K562 (cell line): Measurements from ENCODE around the gene KCNK10. TPM values are rescaled to one million over a fixed set of nuclear protein-coding genes. Genes with fewer than 3 reads are reported as not detected.

Experiments
- ATAC-seq: fragments of 200-7000 bp; cut with Tn5 transposase; 3 replicates; pipeline ENCODE4 v1.9.1; 2020; ENCODE audit warnings: moderate library complexity
- BruUV-seq: library from RNA; stranded (reverse); fragments of 400-500 nt; replicated peaks from 2 replicates; lab custom pipeline; 2021; lab: Mats Ljungman, UMichigan
- CTCF ChIA-PET: fragments of 300-600 bp; formaldehyde crosslinking; extraction: SDS; loops from one replicate; lab custom pipeline; 2021; ENCODE audit warnings: low intra/inter-chr PET ratio; lab: Yijun Ruan, JAX
- POLR2A ChIA-PET: fragments of 300-600, 350-650 bp; sonication (Branson Sonifier 250); formaldehyde crosslinking; extraction: SDS; loops from one replicate; lab custom pipeline; 2021; ENCODE audit warnings: antibody characterized with exemption, inconsistent platforms; lab: Yijun Ruan, JAX
- DNase-seq, 4 experiments: peaks; one replicate each; pipeline versions ENCODE4 v3.0.0 to v3.0.0-alpha.2; 2011 to 2018; ENCODE audit warnings: low spot score in 3 of 4, mixed read lengths in 3 of 4; ENCODE audit errors: extremely low read depth in 1 of 4
- FAIRE-seq: peaks from 2 replicates; lab custom pipeline; 2011; peaks lifted over from hg19 to GRCh38; lab: Jason Lieb, UNC
- H2AFZ ChIP-seq: 2 replicates; pipeline ENCODE4 v1.6.0; 2011; ENCODE audit warnings: low read depth, low read length, control low read depth, inconsistent platforms
- H3K27ac ChIP-seq: fragments of 200-600 bp; 3 replicates; pipeline ENCODE4 v1.8.0; 2011; ENCODE audit warnings: low read depth, mild to moderate bottlenecking, control low read depth, inconsistent platforms, low read length, moderate library complexity, mixed read lengths; ENCODE audit errors: extremely low read depth
- H3K27me3 ChIP-seq, 2 experiments: fragments of 300-600 bp in 1 of 2; 2 replicates in 1 of 2; 3 replicates in 1 of 2; pipeline versions ENCODE4 v1.6.0 to v1.8.0; 2011; ENCODE audit warnings: inconsistent platforms in 2 of 2, low read length in 2 of 2, mild to moderate bottlenecking in 1 of 2, mixed read lengths in 1 of 2, moderate library complexity in 1 of 2; ENCODE audit not compliant: control insufficient read depth in 2 of 2, insufficient read depth in 2 of 2
- H3K36me3 ChIP-seq: fragments of 300-600 bp; 3 replicates; pipeline ENCODE4 v1.8.0; 2011; ENCODE audit warnings: mild to moderate bottlenecking, low read length, inconsistent platforms; ENCODE audit not compliant: control insufficient read depth, insufficient read depth
- H3K4me1 ChIP-seq, 2 experiments: fragments of 200-600 bp in 1 of 2; replicated peaks in 1 of 2; 2 replicates in 1 of 2; 3 replicates in 1 of 2; pipeline versions ENCODE4 v1.5.1 to v1.8.0; 2011; ENCODE audit warnings: inconsistent platforms in 2 of 2, low read length in 2 of 2, mild to moderate bottlenecking in 1 of 2, mixed read lengths in 1 of 2, moderate library complexity in 1 of 2; ENCODE audit not compliant: control insufficient read depth in 2 of 2, insufficient read depth in 2 of 2
- H3K4me2 ChIP-seq: 2 replicates; pipeline ENCODE4 v1.6.1; 2011; ENCODE audit warnings: low read length, control low read depth, inconsistent platforms, mixed read lengths; ENCODE audit not compliant: insufficient read depth
- H3K4me3 ChIP-seq: fragments of 200-600 bp; sonication (generic), shearing (Covaris generic); 2 replicates; pipeline ENCODE4 v1.5.1; 2016; ENCODE audit warnings: control low read depth, inconsistent platforms
- H3K79me2 ChIP-seq: fragments of 200-600 bp; 3 replicates; pipeline ENCODE4 v1.8.0; 2011; ENCODE audit warnings: low read length, inconsistent platforms; ENCODE audit not compliant: control insufficient read depth, insufficient read depth
- H3K9ac ChIP-seq, 2 experiments: 2 replicates each; pipeline versions ENCODE4 v1.6.0 to v1.6.1; 2011; ENCODE audit warnings: low read depth in 2 of 2, low read length in 2 of 2, control low read depth in 1 of 2, inconsistent platforms in 1 of 2, mild to moderate bottlenecking in 1 of 2, mixed read lengths in 1 of 2; ENCODE audit not compliant: insufficient read depth in 1 of 2
- H3K9me1 ChIP-seq: one replicate; pipeline ENCODE4 v1.6.0; 2011; ENCODE audit warnings: inconsistent platforms, mild to moderate bottlenecking, low read length, moderate library complexity; ENCODE audit not compliant: control insufficient read depth, insufficient read depth
- H3K9me3 ChIP-seq: replicated peaks from 2 replicates; pipeline ENCODE4 v1.5.1; 2011; ENCODE audit warnings: low read depth, low read length, inconsistent platforms; ENCODE audit not compliant: control insufficient read depth, insufficient read depth
- H4K20me1 ChIP-seq: replicated peaks from 2 replicates; pipeline ENCODE4 v1.6.1; 2011; ENCODE audit warnings: low read length, inconsistent platforms, mixed read lengths; ENCODE audit not compliant: control insufficient read depth, insufficient read depth
- ARID2 ChIP-seq: fragments of 450-650 bp; IDR thresholded peaks from 2 replicates; pipeline ENCODE4 v1.6.1; 2017; ENCODE audit warnings: antibody characterized with exemption, mild to moderate bottlenecking
- HNRNPK ChIP-seq: fragments of 200-400 bp; formaldehyde crosslinking; IDR thresholded peaks from one replicate; pipeline ENCODE4 v1.6.1; 2018; ENCODE audit warnings: mild to moderate bottlenecking, low read depth, low read length; ENCODE audit not compliant: poor library complexity, severe bottlenecking
- SAP30 ChIP-seq: fragments of 200-600 bp; sonication (generic); IDR thresholded peaks from 2 replicates; pipeline ENCODE4 v1.6.1; 2012; ENCODE audit warnings: borderline replicate concordance, low read depth, mild to moderate bottlenecking, moderate library complexity, low read length, control low read depth, inconsistent platforms; ENCODE audit not compliant: insufficient read depth, poor library complexity, severe bottlenecking
- SMARCE1 ChIP-seq: fragments of 450-650 bp; IDR thresholded peaks from 2 replicates; pipeline ENCODE4 v1.7.1; 2016; ENCODE audit warnings: mild to moderate bottlenecking
- YBX1 ChIP-seq: fragments of 450-650 bp; IDR thresholded peaks from 2 replicates; pipeline ENCODE4 v1.7.1; 2016; ENCODE audit warnings: mild to moderate bottlenecking
- WGBS: fragments of 100-300 bp; shearing (Covaris generic); methylation state at CpG from one replicate; pipeline ENCODE4 v1.1.6; 2016; ENCODE audit warnings: low coverage, mixed read lengths; ENCODE audit not compliant: insufficient coverage; ENCODE audit errors: missing lambda C conversion rate; 5-methylcytosine and 5-hydroxymethylcytosine counted together
- in situ Hi-C: fragments of 300-500 bp; cut with MboI; formaldehyde crosslinking; loops from 4 replicates; pipeline ENCODE4 v1.15.0; 2018; ENCODE audit warnings: inconsistent platforms, mixed read lengths
- intact Hi-C: fragments of 100-400 bp; cut with micrococcal nuclease; formaldehyde crosslinking; loops from 2 replicates; pipeline ENCODE4 v1.14.2; 2022
- polyA plus RNA-seq, 8 experiments: library from polyadenylated mRNA; depleted of rRNA in 4 of 8; stranded (reverse) in 5 of 8; unstranded in 3 of 8; fragments of >200 nt; fragmentation: Nextera tagmentation in 2 of 8; fragmentation: Illumina TruSeq in 1 of 8; extraction: Ambion mirVana in 2 of 8; extraction: Trizol in 1 of 8; gene quantifications; 2 replicates each; pipeline versions ENCODE4 v1.2.1 to v1.2.3, GENCODE V29; 2011 to 2014; ENCODE audit warnings: inconsistent platforms in 1 of 8, missing spikeins in 1 of 8
- total RNA-seq, 7 experiments: library from RNA; depleted of rRNA in 6 of 7; stranded (reverse); fragments of >200 nt in 6 of 7; fragmentation: Illumina TruSeq in 2 of 7; extraction: Trizol in 2 of 7; gene quantifications; 2 replicates each; pipeline versions ENCODE4 v1.2.1 to v1.2.3, GENCODE V29; 2011 to 2021; ENCODE audit warnings: low replicate concordance in 1 of 7

The KCNK10 gene
- total and polyA plus RNA-seq, 9 of the 15 experiments (the other 6 are each of a cell fraction or from before 2014, with no cell fraction given) = not detected

DNA sequence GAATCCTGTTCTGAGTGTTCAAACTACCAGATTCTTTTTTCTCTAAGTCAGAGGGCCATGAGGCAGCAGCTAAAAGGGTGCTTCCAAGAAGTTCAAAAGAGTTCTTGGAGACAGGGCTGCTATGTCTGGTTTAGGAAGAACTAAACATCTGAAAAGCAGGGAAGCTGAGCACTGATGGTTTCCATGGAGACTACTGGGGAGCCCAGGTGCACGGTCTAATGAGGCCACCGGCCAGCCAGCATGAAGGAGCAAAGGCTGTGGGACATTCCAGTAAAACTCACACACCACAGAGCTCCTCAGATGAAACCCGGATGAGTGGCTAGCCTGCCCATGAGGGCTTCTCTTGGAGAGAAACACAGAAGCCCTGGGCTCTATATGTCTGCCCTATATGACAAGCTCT, 97.3 kb downstream of the KCNK10 start:
- no peak for ATAC-seq
- H2AFZ ChIP-seq = no peak overlapping the region
- no peak for DNase-seq
- no peak overlapping the region for H3K9ac ChIP-seq
- no TSS peak for BruUV-seq
- H3K9me3 ChIP-seq = no peaks in the 10 kb centered on the region
- H3K4me3 ChIP-seq = no peak overlapping the region
- 0% methylated on average over 3 of the region's 3 CpGs for WGBS
- H3K79me2 ChIP-seq = no peaks in the 10 kb centered on the region
- no peak for TF ChIP-seq SAP30
- TF ChIP-seq, all 486 proteins: peak for 0
- H3K9me1 ChIP-seq = no peaks in the 10 kb centered on the region
- H3K27me3 ChIP-seq = no peaks in the 10 kb centered on the region
- no peaks in the 10 kb centered on the region for H3K36me3 ChIP-seq
- ChIA-PET POLR2A (interaction anchor here (0.5 kb wide), 3 partner anchors 22 to 501 kb away, joined by 3 read pairs; no protein-coding TSS in a partner anchor), CTCF (no interaction called here)
- H4K20me1 ChIP-seq = no peaks in the 10 kb centered on the region
- no peak for FAIRE-seq
- no peak overlapping the region for H3K4me2 ChIP-seq
- in situ Hi-C loops = no loop called here
- H3K27ac ChIP-seq = no peak overlapping the region
- intact Hi-C loops = no loop called here
- no peaks in the 10 kb centered on the region for H3K4me1 ChIP-seq

DNA sequence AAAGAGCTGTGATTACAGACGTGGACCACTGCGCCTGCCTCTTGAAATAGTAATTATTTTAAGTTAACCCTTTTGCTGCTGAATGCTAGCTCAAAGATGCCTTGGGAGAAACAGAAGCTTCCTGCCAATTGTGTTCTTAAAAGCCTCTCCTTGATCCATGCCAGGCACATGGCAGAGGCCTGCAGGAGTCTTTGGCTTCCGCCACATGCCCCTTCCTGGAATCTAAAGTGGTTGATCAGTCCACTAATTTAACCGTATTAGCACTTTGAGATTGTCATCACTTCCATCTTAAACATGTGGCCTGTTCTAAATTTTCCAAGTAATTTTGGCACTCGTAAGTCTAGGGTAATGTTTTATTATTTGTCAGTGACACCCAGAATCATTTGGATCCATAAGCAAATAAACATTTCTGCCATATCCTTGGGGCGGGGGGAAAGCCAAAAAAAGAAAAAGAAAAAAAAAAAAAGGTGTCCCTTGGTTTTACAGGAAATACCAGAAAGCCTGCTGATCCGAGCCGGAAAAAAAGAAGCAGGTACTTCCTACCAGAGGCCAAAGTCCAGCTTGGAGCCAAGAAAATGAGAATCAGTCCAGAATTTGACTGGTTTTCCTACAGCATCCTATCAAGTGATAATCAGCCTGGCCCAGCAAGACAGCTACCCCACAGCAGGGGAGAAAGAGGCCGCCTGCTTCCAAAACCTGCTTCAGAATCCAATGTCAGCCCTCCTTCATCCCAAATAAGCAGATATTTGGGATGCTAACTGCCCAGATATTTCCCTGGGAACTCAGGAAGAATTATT, 104.8 kb downstream of the KCNK10 start:
- no peak for ATAC-seq
- CTCF ChIA-PET = no interaction called here
- in situ Hi-C loops = no loop called here
- WGBS = 0% methylated on average over 8 of the region's 9 CpGs
- Histone ChIP-seq H4K20me1 (no peaks in the 10 kb centered on the region), H3K79me2 (no peaks in the 10 kb centered on the region), H3K4me1 (no peaks in the 10 kb centered on the region), H3K36me3 (no peaks in the 10 kb centered on the region), H3K9me1 (no peaks in the 10 kb centered on the region), H3K4me3 (no peak overlapping the region), H3K27ac (no peak overlapping the region), H3K27me3 (no peaks in the 10 kb centered on the region; a peak in 1 of 5 replicates), H3K9me3 (no peaks in the 10 kb centered on the region), H3K9ac (no peak overlapping the region), H3K4me2 (no peak overlapping the region)
- no peak for DNase-seq
- POLR2A ChIA-PET = no interaction called here
- no TSS peak for BruUV-seq
- FAIRE-seq = no peak
- TF ChIP-seq YBX1 (no peak), HNRNPK (no peak), SMARCE1 (no peak), ARID2 (no peak)
- TF ChIP-seq, all 486 proteins: peak for 0
- intact Hi-C loops = no loop called here
- no peak overlapping the region for H2AFZ ChIP-seq
